ENCODE data around the gene TAF4.
A peak's percentile ranks its signal among the peaks of the same experiment; 100 is the strongest.

The TAF4 gene

DNA sequence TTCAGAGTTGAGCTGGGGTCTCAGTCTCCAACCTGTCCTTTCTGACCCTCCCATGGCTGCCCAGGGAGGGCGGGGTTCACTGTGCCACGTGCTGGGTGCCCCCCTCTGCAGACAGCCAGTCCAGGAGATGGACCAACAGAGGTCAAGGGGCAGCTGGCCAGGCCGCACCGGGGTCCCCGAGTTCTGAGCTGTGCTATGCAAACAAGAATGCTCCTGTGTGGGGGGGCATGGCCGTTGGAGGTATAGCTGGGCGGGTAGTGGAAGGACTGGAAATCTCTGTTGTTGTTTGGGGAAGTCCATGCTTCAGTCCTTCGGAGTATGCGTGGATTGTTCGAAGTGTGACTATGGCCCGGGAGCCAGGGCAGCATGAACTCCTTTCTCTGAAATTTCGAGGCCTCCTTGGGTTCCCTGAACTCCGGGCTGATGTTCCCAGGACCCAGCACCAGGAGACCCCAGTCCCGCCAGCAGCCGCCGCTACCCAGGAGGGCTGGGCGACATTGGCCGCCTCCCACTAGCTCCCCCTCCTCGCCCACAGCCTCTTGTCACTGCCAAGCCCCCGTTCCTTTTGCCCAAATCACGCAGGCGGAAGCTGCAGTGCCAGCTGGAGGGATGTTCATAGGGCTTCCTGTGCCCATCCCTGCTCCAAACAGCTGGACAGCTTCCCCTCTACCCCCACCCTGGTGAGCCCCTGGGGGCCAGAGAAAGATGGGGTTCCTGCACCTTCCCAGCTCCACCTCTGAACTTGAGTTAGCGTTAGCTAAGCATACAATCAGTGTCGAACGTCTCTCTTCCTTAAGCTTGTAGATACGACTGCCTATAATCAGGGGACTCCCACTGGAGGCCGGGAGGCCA is 126.6 kb downstream of the TAF4 start (continued):
- no peak for TF ChIP-seq ZBTB1 (tag by site-specific recombination; IDR thresholded peaks at IDR 0.05)

DNA sequence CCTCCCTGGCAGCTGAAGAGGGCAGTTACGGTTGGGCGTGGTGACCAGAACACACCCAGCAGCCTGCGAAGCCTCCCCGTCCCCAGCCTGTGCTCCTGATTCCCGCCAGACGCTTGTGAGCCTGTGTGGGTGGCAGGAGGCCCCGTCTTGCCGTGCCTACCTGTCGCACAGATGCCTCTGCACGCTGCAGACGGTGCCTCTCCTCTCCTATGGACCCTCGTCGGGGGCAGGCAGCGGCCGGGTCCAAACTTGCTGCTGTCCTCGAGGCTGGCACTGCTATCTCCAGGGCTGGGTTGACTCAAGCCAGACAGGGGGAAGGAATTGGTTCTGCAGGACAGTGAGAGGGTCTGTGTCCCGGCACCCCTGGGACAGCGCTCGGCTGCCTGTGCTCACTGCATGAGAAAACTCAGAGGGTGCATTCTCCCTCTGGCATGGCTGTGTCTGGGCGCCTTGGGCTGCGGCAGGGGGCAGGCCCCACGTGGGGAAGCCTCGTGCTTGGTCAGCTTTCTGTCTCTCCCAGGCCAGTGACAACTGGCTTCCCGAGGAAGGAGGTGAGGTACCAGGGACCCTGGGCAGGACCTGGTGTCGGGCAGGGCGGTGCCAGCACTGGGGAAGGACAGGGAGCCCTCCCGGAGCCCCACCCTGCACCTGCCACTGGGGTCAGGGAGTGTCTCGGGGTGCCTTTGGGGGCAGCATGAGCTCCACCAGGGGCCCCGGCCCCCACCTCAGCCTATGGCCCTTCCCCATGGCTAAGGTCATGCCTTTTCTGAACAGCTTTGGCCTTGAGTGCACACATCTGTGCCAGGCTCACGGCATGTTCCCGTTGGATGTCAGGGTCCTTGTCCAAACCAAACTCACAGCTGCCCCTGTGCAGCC is 127.5 kb downstream of the TAF4 start:
- Histone ChIP-seq H3K9me3 (ENCODE audit: control insufficient read depth, insufficient read depth, low read depth, low read length) (no peaks in the 10 kb centered on the region), H3K27ac (ENCODE audit: extremely low read depth, low read depth, low read length) (no peak overlapping the region), H3K4me1 (ENCODE audit: control insufficient read depth, insufficient read depth, low read length) (no peaks in the 10 kb centered on the region), H3K4me3 (ENCODE audit: low read depth, low read length) (no peak overlapping the region), H3K36me3 (ENCODE audit: control insufficient read depth in 2 of 2, insufficient read depth in 1 of 2, low read length in 2 of 2) (no peaks in the 10 kb centered on the region)
- POLR2A ChIA-PET = no interaction called here
- TF ChIP-seq ZNF341 (tag by site-specific recombination; IDR thresholded peaks at IDR 0.05; ENCODE audit: low read depth) (no peak), SP7 (tag by site-specific recombination; IDR thresholded peaks at IDR 0.05) (no peak), ZFHX2 (tag by site-specific recombination; conservative IDR thresholded peaks at IDR 0.05) (0 out of 2 replicates have a peak, but pooled peaks have one; percentile 10), ZNF23 (tag by site-specific recombination; IDR thresholded peaks at IDR 0.05; ENCODE audit: borderline replicate concordance) (no peak), ZNF837 (tag by site-specific recombination; IDR thresholded peaks at IDR 0.05) (no peak), KLF1 (tag by site-specific recombination; IDR thresholded peaks at IDR 0.05) (peak; percentile 87), RBAK (tag by site-specific recombination; IDR thresholded peaks at IDR 0.05) (no peak), SCRT1 (tag by site-specific recombination; IDR thresholded peaks at IDR 0.05; ENCODE audit: borderline replicate concordance) (peak; percentile 25; the same call in 1 of the 2 replicates), SCRT2 (tag by site-specific recombination; IDR thresholded peaks at IDR 0.05) (peak; percentile 89), ZNF768 (tag by site-specific recombination; IDR thresholded peaks at IDR 0.05) (no peak)
- TF ChIP-seq, protein P1, sequence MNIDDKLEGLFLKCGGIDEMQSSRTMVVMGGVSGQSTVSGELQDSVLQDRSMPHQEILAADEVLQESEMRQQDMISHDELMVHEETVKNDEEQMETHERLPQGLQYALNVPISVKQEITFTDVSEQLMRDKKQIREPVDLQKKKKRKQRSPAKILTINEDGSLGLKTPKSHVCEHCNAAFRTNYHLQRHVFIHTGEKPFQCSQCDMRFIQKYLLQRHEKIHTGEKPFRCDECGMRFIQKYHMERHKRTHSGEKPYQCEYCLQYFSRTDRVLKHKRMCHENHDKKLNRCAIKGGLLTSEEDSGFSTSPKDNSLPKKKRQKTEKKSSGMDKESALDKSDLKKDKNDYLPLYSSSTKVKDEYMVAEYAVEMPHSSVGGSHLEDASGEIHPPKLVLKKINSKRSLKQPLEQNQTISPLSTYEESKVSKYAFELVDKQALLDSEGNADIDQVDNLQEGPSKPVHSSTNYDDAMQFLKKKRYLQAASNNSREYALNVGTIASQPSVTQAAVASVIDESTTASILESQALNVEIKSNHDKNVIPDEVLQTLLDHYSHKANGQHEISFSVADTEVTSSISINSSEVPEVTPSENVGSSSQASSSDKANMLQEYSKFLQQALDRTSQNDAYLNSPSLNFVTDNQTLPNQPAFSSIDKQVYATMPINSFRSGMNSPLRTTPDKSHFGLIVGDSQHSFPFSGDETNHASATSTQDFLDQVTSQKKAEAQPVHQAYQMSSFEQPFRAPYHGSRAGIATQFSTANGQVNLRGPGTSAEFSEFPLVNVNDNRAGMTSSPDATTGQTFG (tag by site-specific recombination; IDR thresholded peaks at IDR 0.05; ENCODE audit: borderline replicate concordance) = no peak
- TF ChIP-seq, protein P2, sequence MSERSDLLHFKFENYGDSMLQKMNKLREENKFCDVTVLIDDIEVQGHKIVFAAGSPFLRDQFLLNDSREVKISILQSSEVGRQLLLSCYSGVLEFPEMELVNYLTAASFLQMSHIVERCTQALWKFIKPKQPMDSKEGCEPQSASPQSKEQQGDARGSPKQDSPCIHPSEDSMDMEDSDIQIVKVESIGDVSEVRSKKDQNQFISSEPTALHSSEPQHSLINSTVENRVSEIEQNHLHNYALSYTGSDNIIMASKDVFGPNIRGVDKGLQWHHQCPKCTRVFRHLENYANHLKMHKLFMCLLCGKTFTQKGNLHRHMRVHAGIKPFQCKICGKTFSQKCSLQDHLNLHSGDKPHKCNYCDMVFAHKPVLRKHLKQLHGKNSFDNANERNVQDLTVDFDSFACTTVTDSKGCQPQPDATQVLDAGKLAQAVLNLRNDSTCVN (tag by site-specific recombination; optimal IDR thresholded peaks at IDR 0.05) = no peak
- TF ChIP-seq, protein P3, sequence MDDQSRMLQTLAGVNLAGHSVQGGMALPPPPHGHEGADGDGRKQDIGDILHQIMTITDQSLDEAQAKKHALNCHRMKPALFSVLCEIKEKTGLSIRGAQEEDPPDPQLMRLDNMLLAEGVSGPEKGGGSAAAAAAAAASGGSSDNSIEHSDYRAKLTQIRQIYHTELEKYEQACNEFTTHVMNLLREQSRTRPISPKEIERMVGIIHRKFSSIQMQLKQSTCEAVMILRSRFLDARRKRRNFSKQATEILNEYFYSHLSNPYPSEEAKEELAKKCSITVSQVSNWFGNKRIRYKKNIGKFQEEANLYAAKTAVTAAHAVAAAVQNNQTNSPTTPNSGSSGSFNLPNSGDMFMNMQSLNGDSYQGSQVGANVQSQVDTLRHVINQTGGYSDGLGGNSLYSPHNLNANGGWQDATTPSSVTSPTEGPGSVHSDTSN (CRISPR knock-in tag; IDR thresholded peaks at IDR 0.05) = no peak
- TF ChIP-seq, protein P4, sequence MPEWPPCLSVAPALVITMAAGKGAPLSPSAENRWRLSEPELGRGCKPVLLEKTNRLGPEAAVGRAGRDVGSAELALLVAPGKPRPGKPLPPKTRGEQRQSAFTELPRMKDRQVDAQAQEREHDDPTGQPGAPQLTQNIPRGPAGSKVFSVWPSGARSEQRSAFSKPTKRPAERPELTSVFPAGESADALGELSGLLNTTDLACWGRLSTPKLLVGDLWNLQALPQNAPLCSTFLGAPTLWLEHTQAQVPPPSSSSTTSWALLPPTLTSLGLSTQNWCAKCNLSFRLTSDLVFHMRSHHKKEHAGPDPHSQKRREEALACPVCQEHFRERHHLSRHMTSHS (tag by site-specific recombination; IDR thresholded peaks at IDR 0.05) = no peak
- TF ChIP-seq, protein P5, sequence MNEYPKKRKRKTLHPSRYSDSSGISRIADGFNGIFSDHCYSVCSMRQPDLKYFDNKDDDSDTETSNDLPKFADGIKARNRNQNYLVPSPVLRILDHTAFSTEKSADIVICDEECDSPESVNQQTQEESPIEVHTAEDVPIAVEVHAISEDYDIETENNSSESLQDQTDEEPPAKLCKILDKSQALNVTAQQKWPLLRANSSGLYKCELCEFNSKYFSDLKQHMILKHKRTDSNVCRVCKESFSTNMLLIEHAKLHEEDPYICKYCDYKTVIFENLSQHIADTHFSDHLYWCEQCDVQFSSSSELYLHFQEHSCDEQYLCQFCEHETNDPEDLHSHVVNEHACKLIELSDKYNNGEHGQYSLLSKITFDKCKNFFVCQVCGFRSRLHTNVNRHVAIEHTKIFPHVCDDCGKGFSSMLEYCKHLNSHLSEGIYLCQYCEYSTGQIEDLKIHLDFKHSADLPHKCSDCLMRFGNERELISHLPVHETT (tag by site-specific recombination; IDR thresholded peaks at IDR 0.05) = no peak
- TF ChIP-seq, protein P6, sequence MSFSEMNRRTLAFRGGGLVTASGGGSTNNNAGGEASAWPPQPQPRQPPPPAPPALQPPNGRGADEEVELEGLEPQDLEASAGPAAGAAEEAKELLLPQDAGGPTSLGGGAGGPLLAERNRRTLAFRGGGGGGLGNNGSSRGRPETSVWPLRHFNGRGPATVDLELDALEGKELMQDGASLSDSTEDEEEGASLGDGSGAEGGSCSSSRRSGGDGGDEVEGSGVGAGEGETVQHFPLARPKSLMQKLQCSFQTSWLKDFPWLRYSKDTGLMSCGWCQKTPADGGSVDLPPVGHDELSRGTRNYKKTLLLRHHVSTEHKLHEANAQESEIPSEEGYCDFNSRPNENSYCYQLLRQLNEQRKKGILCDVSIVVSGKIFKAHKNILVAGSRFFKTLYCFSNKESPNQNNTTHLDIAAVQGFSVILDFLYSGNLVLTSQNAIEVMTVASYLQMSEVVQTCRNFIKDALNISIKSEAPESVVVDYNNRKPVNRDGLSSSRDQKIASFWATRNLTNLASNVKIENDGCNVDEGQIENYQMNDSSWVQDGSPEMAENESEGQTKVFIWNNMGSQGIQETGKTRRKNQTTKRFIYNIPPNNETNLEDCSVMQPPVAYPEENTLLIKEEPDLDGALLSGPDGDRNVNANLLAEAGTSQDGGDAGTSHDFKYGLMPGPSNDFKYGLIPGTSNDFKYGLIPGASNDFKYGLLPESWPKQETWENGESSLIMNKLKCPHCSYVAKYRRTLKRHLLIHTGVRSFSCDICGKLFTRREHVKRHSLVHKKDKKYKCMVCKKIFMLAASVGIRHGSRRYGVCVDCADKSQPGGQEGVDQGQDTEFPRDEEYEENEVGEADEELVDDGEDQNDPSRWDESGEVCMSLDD (tag by site-specific recombination; IDR thresholded peaks at IDR 0.05) = no peak
- CTCF ChIA-PET = no interaction called here

Measured in HEK293 (cell line).